Gastroesophageal sphincter (tissue), 3 donors: ENCODE results near the gene C17orf107.

Experiments used
- EP300 ChIP-seq: sonication (generic); formaldehyde crosslinking; IDR thresholded peaks from one replicate; pipeline ENCODE4 v1.6.1; 2017; ENCODE audit warnings: antibody characterized with exemption, mild to moderate bottlenecking
- POLR2A ChIP-seq, 2 donors: fragments of 450-650 bp; IDR thresholded peaks; one replicate each; pipeline ENCODE4 v1.6.1; 2017; ENCODE audit warnings: antibody characterized with exemption in 2 of 2, mild to moderate bottlenecking in 2 of 2, moderate library complexity in 1 of 2
- TF ChIP-seq, protein P1 (sequence below), 4 experiments: fragments of 200-600 bp in 2 of 4; fragments of 450-650 bp in 2 of 4; sonication (generic) in 1 of 4; IDR thresholded peaks; one replicate each; pipeline ENCODE4 v1.5.1; 2017 to 2019; ENCODE audit warnings: antibody characterized with exemption in 4 of 4, mild to moderate bottlenecking in 2 of 4, moderate library complexity in 2 of 4

- TF ChIP-seq, protein P1, sequence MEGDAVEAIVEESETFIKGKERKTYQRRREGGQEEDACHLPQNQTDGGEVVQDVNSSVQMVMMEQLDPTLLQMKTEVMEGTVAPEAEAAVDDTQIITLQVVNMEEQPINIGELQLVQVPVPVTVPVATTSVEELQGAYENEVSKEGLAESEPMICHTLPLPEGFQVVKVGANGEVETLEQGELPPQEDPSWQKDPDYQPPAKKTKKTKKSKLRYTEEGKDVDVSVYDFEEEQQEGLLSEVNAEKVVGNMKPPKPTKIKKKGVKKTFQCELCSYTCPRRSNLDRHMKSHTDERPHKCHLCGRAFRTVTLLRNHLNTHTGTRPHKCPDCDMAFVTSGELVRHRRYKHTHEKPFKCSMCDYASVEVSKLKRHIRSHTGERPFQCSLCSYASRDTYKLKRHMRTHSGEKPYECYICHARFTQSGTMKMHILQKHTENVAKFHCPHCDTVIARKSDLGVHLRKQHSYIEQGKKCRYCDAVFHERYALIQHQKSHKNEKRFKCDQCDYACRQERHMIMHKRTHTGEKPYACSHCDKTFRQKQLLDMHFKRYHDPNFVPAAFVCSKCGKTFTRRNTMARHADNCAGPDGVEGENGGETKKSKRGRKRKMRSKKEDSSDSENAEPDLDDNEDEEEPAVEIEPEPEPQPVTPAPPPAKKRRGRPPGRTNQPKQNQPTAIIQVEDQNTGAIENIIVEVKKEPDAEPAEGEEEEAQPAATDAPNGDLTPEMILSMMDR (IDR thresholded peaks at IDR 0.05): no peak
- TF ChIP-seq POLR2A (IDR thresholded peaks at IDR 0.05): no peak
- no peak for TF ChIP-seq EP300
Observed at GRCh38 chr17:4852567-4853207, 46.6 kb upstream of the C17orf107 start.
